OCI-LY3 (cell line): ENCODE data around the gene TACC3.

Experiments used
- H2AFZ ChIP-seq: fragments of 200-600, 300-600 bp; shearing (Covaris generic); 2 replicates; pipeline ENCODE4 v1.6.0; 2014; ENCODE audit warnings: antibody characterized with exemption, low read depth, low read length
- H3K27ac ChIP-seq: fragments of 200-600, 300-600 bp; sonication (generic); 2 replicates; pipeline ENCODE4 v1.5.1; 2014; ENCODE audit warnings: mild to moderate bottlenecking, low read length, moderate library complexity, mixed read lengths
- H3K27me3 ChIP-seq: fragments of 200-600, 300-600 bp; sonication (generic); 2 replicates; pipeline ENCODE4 v1.6.1; 2014; ENCODE audit warnings: low read depth, low read length, mixed read lengths
- H3K36me3 ChIP-seq: fragments of 200-600, 300-600 bp; sonication (generic); replicated peaks from 2 replicates; pipeline ENCODE3; 2014; ENCODE audit warnings: low read depth, low read length, mixed read lengths
- H3K4me1 ChIP-seq: fragments of 300-600, 200-600 bp; sonication (generic); 2 replicates; pipeline ENCODE4 v1.6.1; 2014; ENCODE audit warnings: low read length, mixed read lengths
- H3K4me2 ChIP-seq: fragments of 200-600, 300-600 bp; sonication (generic); 2 replicates; pipeline ENCODE4 v1.6.1; 2014; ENCODE audit warnings: low read length, mixed read lengths
- H3K4me3 ChIP-seq: fragments of 300-600, 200-600 bp; sonication (generic); 2 replicates; pipeline ENCODE4 v1.5.1; 2014; ENCODE audit warnings: antibody characterized with exemption, mild to moderate bottlenecking, low read length, moderate library complexity
- H3K79me2 ChIP-seq: fragments of 300-600, 200-600 bp; shearing (Covaris generic); 2 replicates; pipeline ENCODE4 v1.6.1; 2014; ENCODE audit warnings: mild to moderate bottlenecking, low read length, mixed read lengths
- H3K9ac ChIP-seq: fragments of 300-600, 200-600 bp; shearing (Covaris generic); 2 replicates; pipeline ENCODE4 v1.6.0; 2014; ENCODE audit warnings: mild to moderate bottlenecking, low read length, moderate library complexity
- H3K9me3 ChIP-seq: fragments of 200-600, 300-600 bp; shearing (Covaris generic); 2 replicates; pipeline ENCODE4 v1.6.1; 2014; ENCODE audit warnings: low read length, mixed read lengths; ENCODE audit not compliant: insufficient read depth
- H4K20me1 ChIP-seq: fragments of 200-600, 300-600 bp; sonication (generic); 2 replicates; pipeline ENCODE4 v1.6.1; 2016; ENCODE audit warnings: low read length, mixed read lengths; ENCODE audit not compliant: insufficient read depth
- EZH2phosphoT487 ChIP-seq: fragments of 200-600 bp; shearing (Covaris generic); IDR thresholded peaks from 2 replicates; pipeline ENCODE4 v1.6.1; 2018; ENCODE audit warnings: antibody characterized with exemption, mixed run types, low read depth
- TF ChIP-seq, protein P1 (sequence below): fragments of 200-600, 300-600 bp; sonication (generic); IDR thresholded peaks from 2 replicates; pipeline ENCODE4 v1.5.1; 2014; ENCODE audit warnings: antibody characterized with exemption, low read length, low read depth

The TACC3 gene

DNA sequence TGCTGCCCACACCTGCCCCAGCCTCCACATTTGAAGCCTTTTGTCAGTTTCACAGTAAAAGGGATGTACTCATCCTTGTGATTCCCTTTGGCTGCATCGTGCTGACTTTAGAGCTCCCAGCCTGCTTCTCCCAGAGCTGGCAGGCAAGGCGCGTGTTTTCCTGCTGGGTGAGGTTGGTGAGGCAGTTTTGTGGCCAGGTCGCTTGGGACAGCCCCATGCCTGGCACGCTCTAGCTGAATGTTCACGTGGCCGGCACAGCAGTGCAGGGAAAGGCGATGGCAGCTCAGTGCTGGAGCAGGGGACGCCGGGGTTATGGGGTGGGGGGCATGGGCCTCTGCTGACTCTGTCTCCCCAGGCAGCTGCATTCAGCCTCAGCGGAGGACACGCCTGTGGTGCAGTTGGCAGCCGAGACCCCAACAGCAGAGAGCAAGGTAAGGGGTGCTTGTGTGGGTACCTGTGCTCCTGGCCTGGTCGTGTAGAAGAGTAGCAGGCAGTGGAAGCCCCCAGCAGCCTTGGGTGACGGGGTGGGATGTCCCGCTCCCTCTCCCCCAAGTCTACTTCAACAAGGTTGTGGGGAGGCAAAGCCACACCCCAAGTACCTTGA is 9.3 kb downstream of the TACC3 start:
- no peak overlapping the region for H3K27ac ChIP-seq
- H3K27me3 ChIP-seq: no peaks in the 10 kb centered on the region
- H3K4me3 ChIP-seq: no peak overlapping the region
- TF ChIP-seq EZH2phosphoT487: no peak
- TF ChIP-seq, protein P1, sequence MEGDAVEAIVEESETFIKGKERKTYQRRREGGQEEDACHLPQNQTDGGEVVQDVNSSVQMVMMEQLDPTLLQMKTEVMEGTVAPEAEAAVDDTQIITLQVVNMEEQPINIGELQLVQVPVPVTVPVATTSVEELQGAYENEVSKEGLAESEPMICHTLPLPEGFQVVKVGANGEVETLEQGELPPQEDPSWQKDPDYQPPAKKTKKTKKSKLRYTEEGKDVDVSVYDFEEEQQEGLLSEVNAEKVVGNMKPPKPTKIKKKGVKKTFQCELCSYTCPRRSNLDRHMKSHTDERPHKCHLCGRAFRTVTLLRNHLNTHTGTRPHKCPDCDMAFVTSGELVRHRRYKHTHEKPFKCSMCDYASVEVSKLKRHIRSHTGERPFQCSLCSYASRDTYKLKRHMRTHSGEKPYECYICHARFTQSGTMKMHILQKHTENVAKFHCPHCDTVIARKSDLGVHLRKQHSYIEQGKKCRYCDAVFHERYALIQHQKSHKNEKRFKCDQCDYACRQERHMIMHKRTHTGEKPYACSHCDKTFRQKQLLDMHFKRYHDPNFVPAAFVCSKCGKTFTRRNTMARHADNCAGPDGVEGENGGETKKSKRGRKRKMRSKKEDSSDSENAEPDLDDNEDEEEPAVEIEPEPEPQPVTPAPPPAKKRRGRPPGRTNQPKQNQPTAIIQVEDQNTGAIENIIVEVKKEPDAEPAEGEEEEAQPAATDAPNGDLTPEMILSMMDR: no peak
- peaks cover 58% of the 10 kb centered on the region for H3K79me2 ChIP-seq
- H3K9me3 ChIP-seq: no peaks in the 10 kb centered on the region
- no peaks in the 10 kb centered on the region for H3K4me1 ChIP-seq
- no peak overlapping the region for H2AFZ ChIP-seq
- H3K4me2 ChIP-seq: no peak overlapping the region
- H3K9ac ChIP-seq: no peak overlapping the region
- H4K20me1 ChIP-seq: peaks cover 13% of the 10 kb centered on the region
- peaks cover 84% of the 10 kb centered on the region for H3K36me3 ChIP-seq

DNA sequence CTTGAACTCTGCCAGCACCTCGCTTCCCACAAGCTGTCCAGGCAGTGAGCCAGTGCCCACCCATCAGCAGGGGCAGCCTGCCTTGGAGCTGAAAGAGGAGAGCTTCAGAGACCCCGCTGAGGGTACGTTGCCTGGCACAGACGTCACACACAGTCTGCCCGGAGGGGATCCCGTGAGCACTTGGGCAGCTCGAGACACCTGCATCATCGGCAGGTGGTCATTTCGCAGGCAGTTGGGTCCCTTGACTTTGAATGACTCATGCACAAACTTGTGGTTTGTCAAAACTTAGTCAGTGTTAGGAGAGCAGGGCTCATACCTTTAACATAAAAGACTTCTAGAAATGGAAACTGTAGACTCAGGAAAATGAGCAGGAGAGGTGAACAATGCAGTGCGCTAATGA is 9.9 kb downstream of the TACC3 start:
- H3K36me3 ChIP-seq: peaks cover 83% of the 10 kb centered on the region
- no peaks in the 10 kb centered on the region for H3K9me3 ChIP-seq
- no peaks in the 10 kb centered on the region for H3K27me3 ChIP-seq
- no peak overlapping the region for H2AFZ ChIP-seq
- no peak overlapping the region for H3K9ac ChIP-seq
- TF ChIP-seq EZH2phosphoT487: no peak
- TF ChIP-seq, protein P1: no peak
- no peak overlapping the region for H3K27ac ChIP-seq
- no peaks in the 10 kb centered on the region for H3K4me1 ChIP-seq
- peaks cover 11% of the 10 kb centered on the region for H4K20me1 ChIP-seq
- peaks cover 53% of the 10 kb centered on the region for H3K79me2 ChIP-seq
- H3K4me3 ChIP-seq: no peak overlapping the region
- no peak overlapping the region for H3K4me2 ChIP-seq

DNA sequence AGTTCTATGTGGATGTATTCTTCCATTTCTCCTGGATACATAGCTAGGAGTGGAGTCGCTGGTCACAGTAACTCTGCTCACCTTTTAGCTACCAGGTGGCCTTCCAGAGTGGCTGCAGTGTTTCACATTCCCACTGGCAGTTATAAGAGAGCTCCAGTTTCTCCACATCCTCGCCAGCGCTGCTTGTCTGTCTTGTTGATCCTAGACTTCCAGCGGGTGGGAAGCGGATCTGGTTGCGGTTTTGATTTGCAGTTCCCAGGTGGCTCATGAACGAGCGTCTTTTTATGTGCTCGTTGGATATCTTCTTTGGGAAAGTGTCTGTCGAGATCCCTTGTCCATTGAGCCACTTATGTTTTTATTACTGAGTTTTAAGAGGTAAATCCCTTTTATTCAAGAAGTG is 11.6 kb downstream of the TACC3 start:
- H4K20me1 ChIP-seq: peaks cover 4% of the 10 kb centered on the region; the same call in 1 of the 2 replicates

DNA sequence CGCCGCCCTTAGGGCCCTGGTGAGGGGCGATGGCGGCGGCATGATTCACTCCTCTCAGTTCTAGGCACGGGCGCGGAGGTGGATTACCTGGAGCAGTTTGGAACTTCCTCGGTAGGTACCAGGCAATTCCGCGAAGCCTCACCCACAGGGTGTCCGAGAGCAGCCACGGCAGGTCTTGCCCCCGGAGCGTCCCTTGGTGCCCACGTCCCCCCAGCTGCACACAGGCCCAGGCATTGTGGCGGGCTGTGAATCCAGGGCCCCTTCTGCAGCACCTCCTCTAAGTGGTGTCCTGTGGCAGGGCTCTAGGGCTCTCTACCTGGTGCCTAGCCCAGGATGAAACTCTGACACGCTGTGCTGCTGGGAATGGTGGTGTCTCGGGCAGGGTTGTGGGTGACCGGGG is 13.9 kb downstream of the TACC3 start:
- Histone ChIP-seq H2AFZ (no peak overlapping the region), H3K4me2 (no peak overlapping the region), H3K9ac (no peak overlapping the region), H3K9me3 (peaks cover 18% of the 10 kb centered on the region; the same call in 1 of the 2 replicates), H3K27me3 (no peaks in the 10 kb centered on the region), H3K79me2 (peaks cover 16% of the 10 kb centered on the region), H3K4me3 (no peak overlapping the region), H3K27ac (no peak overlapping the region), H3K4me1 (no peaks in the 10 kb centered on the region), H3K36me3 (peaks cover 88% of the 10 kb centered on the region), H4K20me1 (no peaks in the 10 kb centered on the region)
- TF ChIP-seq EZH2phosphoT487: no peak
- TF ChIP-seq, protein P1: no peak

More for the DNA sequence above, 11.6 kb downstream of the TACC3 start:
- no peak overlapping the region for H3K4me3 ChIP-seq
- peaks cover 86% of the 10 kb centered on the region for H3K36me3 ChIP-seq
- H3K27ac ChIP-seq: no peak overlapping the region
- H3K79me2 ChIP-seq: peaks cover 35% of the 10 kb centered on the region
- H3K9me3 ChIP-seq: peaks cover 10% of the 10 kb centered on the region; the same call in 1 of the 2 replicates
- H2AFZ ChIP-seq: no peak overlapping the region
- H3K27me3 ChIP-seq: no peaks in the 10 kb centered on the region
- H3K9ac ChIP-seq: no peak overlapping the region
- TF ChIP-seq, protein P1: no peak
- no peak for TF ChIP-seq EZH2phosphoT487
- no peak overlapping the region for H3K4me2 ChIP-seq
- H3K4me1 ChIP-seq: no peaks in the 10 kb centered on the region
